HepG2 (cell line): ENCODE data around the gene CUL7. TPM values are rescaled to one million over a fixed set of nuclear protein-coding genes. Genes with fewer than 3 reads are reported as not detected.
A peak's percentile ranks its signal among the peaks of the same experiment; 100 is the strongest.

Experiments used
- ATAC-seq: fragments of 200-7000 bp; cut with Tn5 transposase; 3 replicates; pipeline ENCODE4 v1.9.1; 2020; ENCODE audit warnings: mild to moderate bottlenecking, moderate library complexity
- BruUV-seq: library from RNA; stranded (reverse); fragments of 400-500 nt; replicated peaks from 2 replicates; lab custom pipeline; 2021; lab: Mats Ljungman, UMichigan
- CTCF ChIA-PET: fragments of 300-600 bp; formaldehyde crosslinking; extraction: SDS; loops from one replicate; lab custom pipeline; 2021; ENCODE audit warnings: low total read pairs, inconsistent platforms, low intra/inter-chr PET ratio; lab: Yijun Ruan, JAX
- POLR2A ChIA-PET: fragments of 350-600 bp; sonication (Branson Sonifier 250); formaldehyde crosslinking; loops from one replicate; lab custom pipeline; 2020; ENCODE audit warnings: antibody characterized with exemption, inconsistent platforms; lab: Yijun Ruan, JAX
- DNase-seq: peaks from one replicate; pipeline ENCODE4 v3.0.0-alpha.2; 2015; ENCODE audit warnings: low spot score
- FAIRE-seq: peaks from 3 replicates; lab custom pipeline; 2011; peaks lifted over from hg19 to GRCh38; lab: Jason Lieb, UNC
- H2AFZ ChIP-seq: one replicate; pipeline ENCODE4 v1.6.1; 2011; ENCODE audit warnings: low read length, inconsistent platforms
- H3K27ac ChIP-seq: fragments of 300-600 bp; 3 replicates; pipeline ENCODE4 v1.8.0; 2011; ENCODE audit warnings: mixed run types, mild to moderate bottlenecking, mixed read lengths, low read length, inconsistent platforms; ENCODE audit not compliant: insufficient read depth; ENCODE audit errors: extremely low read length
- H3K27me3 ChIP-seq, 2 experiments: fragments of 200-600 bp in 1 of 2; 2 replicates in 1 of 2; 3 replicates in 1 of 2; pipeline versions ENCODE4 v1.6.0 to v1.8.0; 2011; ENCODE audit warnings: low read length in 2 of 2, mild to moderate bottlenecking in 2 of 2, moderate library complexity in 2 of 2, inconsistent platforms in 1 of 2; ENCODE audit not compliant: insufficient read depth in 2 of 2, control insufficient read depth in 1 of 2
- H3K36me3 ChIP-seq, 2 experiments: fragments of 200-600 bp in 1 of 2; replicated peaks in 1 of 2; 2 replicates in 1 of 2; 3 replicates in 1 of 2; pipeline versions ENCODE4 v1.5.1 to v1.8.0; 2011; ENCODE audit warnings: low read length in 2 of 2, inconsistent platforms in 1 of 2; ENCODE audit not compliant: insufficient read depth in 2 of 2, control insufficient read depth in 1 of 2
- H3K4me1 ChIP-seq: 2 replicates; pipeline ENCODE4 v1.5.1; 2012; ENCODE audit warnings: low read length, inconsistent platforms; ENCODE audit not compliant: insufficient read depth
- H3K4me2 ChIP-seq: 2 replicates; pipeline ENCODE4 v1.6.0; 2011; ENCODE audit warnings: low read depth, low read length, inconsistent platforms
- H3K4me3 ChIP-seq, 3 experiments: fragments of 200-600 bp in 1 of 3; sonication (generic), shearing (Covaris generic) in 1 of 3; replicated peaks in 1 of 3; 2 replicates each; pipeline ENCODE4 v1.5.1; 2011 to 2016; ENCODE audit warnings: low read length in 3 of 3, inconsistent platforms in 2 of 3, low read depth in 2 of 3, mild to moderate bottlenecking in 2 of 3, control low read depth in 1 of 3, mixed read lengths in 1 of 3; ENCODE audit not compliant: insufficient read depth in 1 of 3
- H3K79me2 ChIP-seq: one replicate; pipeline ENCODE4 v1.6.1; 2011; ENCODE audit warnings: low read length, inconsistent platforms; ENCODE audit not compliant: insufficient read depth
- H3K9ac ChIP-seq: 2 replicates; pipeline ENCODE4 v1.6.0; 2011; ENCODE audit warnings: mild to moderate bottlenecking, low read depth, low read length, inconsistent platforms; ENCODE audit not compliant: insufficient read depth
- H3K9me3 ChIP-seq: 2 replicates; pipeline ENCODE4 v1.5.1; 2012; ENCODE audit warnings: mild to moderate bottlenecking, low read length
- H4K20me1 ChIP-seq: 2 replicates; pipeline ENCODE4 v1.6.0; 2011; ENCODE audit warnings: inconsistent platforms, mild to moderate bottlenecking, low read length, moderate library complexity; ENCODE audit not compliant: insufficient read depth
- AGO2 ChIP-seq: fragments of 200-400 bp; formaldehyde crosslinking; optimal IDR thresholded peaks from 2 replicates; pipeline ENCODE3; 2017; ENCODE audit warnings: mild to moderate bottlenecking, low read depth, low read length, moderate library complexity
- MYC ChIP-seq: sonication (generic); formaldehyde crosslinking; IDR thresholded peaks from 2 replicates; pipeline ENCODE4 v1.9.0; 2021; ENCODE audit warnings: missing genetic modification reagents, borderline replicate concordance
- WGBS: methylation state at CpG from one replicate; pipeline ENCODE4 v1.1.6; 2017; ENCODE audit warnings: low lambda C conversion rate; 5-methylcytosine and 5-hydroxymethylcytosine counted together
- in situ Hi-C: cut with HindIII; loops from 2 replicates; pipeline ENCODE4 v1.10.0; 2017; ENCODE audit warnings: low pct_unique_long_range_greater_than_20kb; ENCODE audit not compliant: extremely low pct_ligation_motif_present
- intact Hi-C: fragments of 100-400 bp; cut with micrococcal nuclease; formaldehyde crosslinking; loops from one replicate; pipeline ENCODE4 v1.10.0; 2022; ENCODE audit not compliant: unreplicated experiment
- polyA plus RNA-seq, 8 experiments: library from polyadenylated mRNA; depleted of rRNA in 3 of 8; stranded (reverse) in 7 of 8; unstranded in 1 of 8; fragments of >200 nt; fragmentation: Illumina TruSeq in 4 of 8; extraction: Trizol in 4 of 8; gene quantifications; 2 replicates each; pipeline versions ENCODE4 v1.2.1 to v1.2.3, GENCODE V29; 2011 to 2016; ENCODE audit warnings: low read depth in 4 of 8, missing spikeins in 1 of 8, mixed read lengths in 1 of 8; ENCODE audit not compliant: insufficient read depth in 1 of 8
- total RNA-seq, 5 experiments: library from RNA; depleted of rRNA; stranded (reverse); fragments of >200 nt; fragmentation: Illumina TruSeq; extraction: Trizol; gene quantifications; 2 replicates each; pipeline ENCODE4 v1.2.3, GENCODE V29; 2016; ENCODE audit warnings: low read depth in 1 of 5
- TF ChIP-seq, protein P1 (sequence below): sonication (generic); formaldehyde crosslinking; IDR thresholded peaks from 2 replicates; pipeline ENCODE4 v1.8.0; 2022; ENCODE audit warnings: mild to moderate bottlenecking, missing genetic modification reagents; ENCODE audit not compliant: insufficient replicate concordance
- TF ChIP-seq, protein P2 (sequence below): sonication (generic); formaldehyde crosslinking; IDR thresholded peaks from 2 replicates; pipeline ENCODE4 v1.4.0; 2020; ENCODE audit warnings: missing genetic modification reagents

The CUL7 gene
- total and polyA plus RNA-seq, 2 of the 13 experiments (the other 11 are each of a cell fraction or from before 2014, with no cell fraction given), result 32.0 to 60.7 TPM

DNA sequence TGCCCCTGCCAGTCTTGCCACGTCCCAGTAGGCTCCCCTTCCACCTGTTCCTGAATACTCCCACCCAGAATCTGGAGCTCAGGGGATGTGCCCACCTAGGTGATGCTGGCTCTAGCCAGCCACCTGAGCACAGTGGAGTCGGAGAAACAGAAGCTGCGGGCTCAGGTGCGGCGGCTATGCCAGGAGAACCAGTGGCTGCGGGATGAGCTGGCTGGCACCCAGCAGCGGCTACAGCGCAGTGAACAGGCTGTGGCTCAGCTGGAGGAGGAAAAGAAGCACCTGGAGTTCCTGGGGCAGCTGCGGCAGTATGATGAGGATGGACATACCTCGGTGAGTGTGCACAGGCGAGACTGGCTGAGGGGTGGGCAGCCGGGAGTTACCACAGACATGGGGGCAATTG is 9.2 kb upstream of the CUL7 start:
- H3K27me3 ChIP-seq, result no peaks in the 10 kb centered on the region; a peak in 1 of 5 replicates
- WGBS, result 95% methylated on average over 12 of the region's 12 CpGs
- H3K79me2 ChIP-seq, result peaks cover 31% of the 10 kb centered on the region
- intact Hi-C loops (no loop called here), in situ Hi-C loops (no loop called here)
- no peak for FAIRE-seq
- H3K36me3 ChIP-seq, result peaks cover 4 to 42% of the 10 kb centered on the region in 2 experiments
- BruUV-seq, result no TSS peak
- H3K4me2 ChIP-seq, result no peak overlapping the region
- ATAC-seq, result no peak
- POLR2A ChIA-PET, result interaction anchor here (1.7 kb wide), 1 partner anchor 13 kb away, joined by 6 read pairs; the partner anchor contains the start of gene PTK7
- no peak overlapping the region for H3K4me3 ChIP-seq
- H3K4me1 ChIP-seq, result peaks cover 29% of the 10 kb centered on the region
- CTCF ChIA-PET, result interaction anchor here (1.0 kb wide), 1 partner anchor 81 kb away, joined by 5 read pairs; no protein-coding TSS in a partner anchor
- no peak overlapping the region for H2AFZ ChIP-seq
- no peak overlapping the region for H3K9ac ChIP-seq
- TF ChIP-seq AGO2 (peak; percentile 66), MYC (CRISPR knock-in tag) (0 out of 2 replicates have a peak, but pooled peaks have one; percentile 31)
- TF ChIP-seq, protein P1, sequence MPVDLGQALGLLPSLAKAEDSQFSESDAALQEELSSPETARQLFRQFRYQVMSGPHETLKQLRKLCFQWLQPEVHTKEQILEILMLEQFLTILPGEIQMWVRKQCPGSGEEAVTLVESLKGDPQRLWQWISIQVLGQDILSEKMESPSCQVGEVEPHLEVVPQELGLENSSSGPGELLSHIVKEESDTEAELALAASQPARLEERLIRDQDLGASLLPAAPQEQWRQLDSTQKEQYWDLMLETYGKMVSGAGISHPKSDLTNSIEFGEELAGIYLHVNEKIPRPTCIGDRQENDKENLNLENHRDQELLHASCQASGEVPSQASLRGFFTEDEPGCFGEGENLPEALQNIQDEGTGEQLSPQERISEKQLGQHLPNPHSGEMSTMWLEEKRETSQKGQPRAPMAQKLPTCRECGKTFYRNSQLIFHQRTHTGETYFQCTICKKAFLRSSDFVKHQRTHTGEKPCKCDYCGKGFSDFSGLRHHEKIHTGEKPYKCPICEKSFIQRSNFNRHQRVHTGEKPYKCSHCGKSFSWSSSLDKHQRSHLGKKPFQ, result no peak
- TF ChIP-seq, protein P2, sequence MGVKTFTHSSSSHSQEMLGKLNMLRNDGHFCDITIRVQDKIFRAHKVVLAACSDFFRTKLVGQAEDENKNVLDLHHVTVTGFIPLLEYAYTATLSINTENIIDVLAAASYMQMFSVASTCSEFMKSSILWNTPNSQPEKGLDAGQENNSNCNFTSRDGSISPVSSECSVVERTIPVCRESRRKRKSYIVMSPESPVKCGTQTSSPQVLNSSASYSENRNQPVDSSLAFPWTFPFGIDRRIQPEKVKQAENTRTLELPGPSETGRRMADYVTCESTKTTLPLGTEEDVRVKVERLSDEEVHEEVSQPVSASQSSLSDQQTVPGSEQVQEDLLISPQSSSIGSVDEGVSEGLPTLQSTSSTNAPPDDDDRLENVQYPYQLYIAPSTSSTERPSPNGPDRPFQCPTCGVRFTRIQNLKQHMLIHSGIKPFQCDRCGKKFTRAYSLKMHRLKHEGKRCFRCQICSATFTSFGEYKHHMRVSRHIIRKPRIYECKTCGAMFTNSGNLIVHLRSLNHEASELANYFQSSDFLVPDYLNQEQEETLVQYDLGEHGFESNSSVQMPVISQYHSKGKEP (CRISPR knock-in tag), result no peak
- no peaks in the 10 kb centered on the region for H3K9me3 ChIP-seq
- H3K27ac ChIP-seq, result no peak overlapping the region
- no peak for DNase-seq
- H4K20me1 ChIP-seq, result no peaks in the 10 kb centered on the region
